ENCODE results near the gene TAGAP.

DNA sequence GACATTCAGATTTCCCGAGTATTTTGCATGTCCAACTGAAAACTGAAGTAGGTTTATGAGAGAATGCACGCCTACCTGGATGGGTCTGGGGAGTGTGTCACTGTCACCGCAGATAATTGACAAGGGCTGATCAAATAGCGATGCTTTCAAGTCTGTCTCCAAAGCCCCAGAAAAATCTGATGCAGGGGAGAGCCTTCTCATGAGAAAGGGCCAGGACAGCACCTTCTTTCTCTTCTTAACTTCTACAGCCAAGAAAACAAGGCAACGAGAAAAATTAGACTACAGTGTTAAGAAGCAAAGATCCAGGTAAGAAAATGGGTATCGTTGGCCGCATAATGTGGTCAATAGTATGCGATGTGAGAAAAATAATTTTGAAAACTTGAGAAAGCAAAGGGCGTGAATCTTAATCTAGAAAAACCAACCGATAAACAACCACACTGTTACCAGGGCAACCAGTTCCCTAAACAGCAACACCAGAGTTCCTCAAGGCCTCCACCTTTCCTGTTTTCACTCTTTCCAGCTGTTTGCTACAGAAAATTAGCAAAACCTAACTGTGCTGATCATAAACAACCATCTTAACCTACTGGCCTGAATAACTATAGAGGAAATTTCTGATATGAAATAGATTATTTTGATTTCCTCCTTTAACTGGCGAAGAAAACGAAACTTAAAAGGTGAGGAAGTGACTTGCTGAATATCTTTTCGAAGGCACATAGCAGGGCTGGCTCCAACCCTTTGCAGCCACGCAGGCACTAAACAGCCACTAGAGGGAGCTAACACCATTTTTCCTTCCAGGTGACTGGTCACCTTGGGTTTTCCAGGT is 2.6 kb downstream of the TAGAP start:
- no peak for TF ChIP-seq POLR2A (IDR thresholded peaks at IDR 0.05; ENCODE audit: control extremely low read depth in 1 of 2, low read depth in 2 of 2, low read length in 2 of 2)
- TF ChIP-seq RAD21 (IDR thresholded peaks at IDR 0.05 in 1 of 2, conservative IDR thresholded peaks at IDR 0.05 in 1 of 2; ENCODE audit: low read depth in 2 of 2, low read length in 2 of 2) = peak; percentile 83 to 87
- TF ChIP-seq CEBPB (IDR thresholded peaks at IDR 0.05; ENCODE audit: low read depth, low read length) = no peak
- no peak for TF ChIP-seq TCF12 (IDR thresholded peaks at IDR 0.05; ENCODE audit: low read depth, low read length)
- TF ChIP-seq EZH2 (IDR thresholded peaks at IDR 0.05; ENCODE audit: low read depth, low read length, severe bottlenecking) = no peak
- TF ChIP-seq, protein P1, sequence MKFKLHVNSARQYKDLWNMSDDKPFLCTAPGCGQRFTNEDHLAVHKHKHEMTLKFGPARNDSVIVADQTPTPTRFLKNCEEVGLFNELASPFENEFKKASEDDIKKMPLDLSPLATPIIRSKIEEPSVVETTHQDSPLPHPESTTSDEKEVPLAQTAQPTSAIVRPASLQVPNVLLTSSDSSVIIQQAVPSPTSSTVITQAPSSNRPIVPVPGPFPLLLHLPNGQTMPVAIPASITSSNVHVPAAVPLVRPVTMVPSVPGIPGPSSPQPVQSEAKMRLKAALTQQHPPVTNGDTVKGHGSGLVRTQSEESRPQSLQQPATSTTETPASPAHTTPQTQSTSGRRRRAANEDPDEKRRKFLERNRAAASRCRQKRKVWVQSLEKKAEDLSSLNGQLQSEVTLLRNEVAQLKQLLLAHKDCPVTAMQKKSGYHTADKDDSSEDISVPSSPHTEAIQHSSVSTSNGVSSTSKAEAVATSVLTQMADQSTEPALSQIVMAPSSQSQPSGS (IDR thresholded peaks at IDR 0.05; ENCODE audit: low read length) = no peak
- TF ChIP-seq, protein P2, sequence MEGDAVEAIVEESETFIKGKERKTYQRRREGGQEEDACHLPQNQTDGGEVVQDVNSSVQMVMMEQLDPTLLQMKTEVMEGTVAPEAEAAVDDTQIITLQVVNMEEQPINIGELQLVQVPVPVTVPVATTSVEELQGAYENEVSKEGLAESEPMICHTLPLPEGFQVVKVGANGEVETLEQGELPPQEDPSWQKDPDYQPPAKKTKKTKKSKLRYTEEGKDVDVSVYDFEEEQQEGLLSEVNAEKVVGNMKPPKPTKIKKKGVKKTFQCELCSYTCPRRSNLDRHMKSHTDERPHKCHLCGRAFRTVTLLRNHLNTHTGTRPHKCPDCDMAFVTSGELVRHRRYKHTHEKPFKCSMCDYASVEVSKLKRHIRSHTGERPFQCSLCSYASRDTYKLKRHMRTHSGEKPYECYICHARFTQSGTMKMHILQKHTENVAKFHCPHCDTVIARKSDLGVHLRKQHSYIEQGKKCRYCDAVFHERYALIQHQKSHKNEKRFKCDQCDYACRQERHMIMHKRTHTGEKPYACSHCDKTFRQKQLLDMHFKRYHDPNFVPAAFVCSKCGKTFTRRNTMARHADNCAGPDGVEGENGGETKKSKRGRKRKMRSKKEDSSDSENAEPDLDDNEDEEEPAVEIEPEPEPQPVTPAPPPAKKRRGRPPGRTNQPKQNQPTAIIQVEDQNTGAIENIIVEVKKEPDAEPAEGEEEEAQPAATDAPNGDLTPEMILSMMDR (IDR thresholded peaks at IDR 0.05; ENCODE audit: control extremely low read depth in 1 of 3, insufficient read depth in 1 of 3, low read depth in 1 of 3, low read length in 3 of 3) = peak; percentile 88 to 97 (median 92)
- TF ChIP-seq, protein P3, sequence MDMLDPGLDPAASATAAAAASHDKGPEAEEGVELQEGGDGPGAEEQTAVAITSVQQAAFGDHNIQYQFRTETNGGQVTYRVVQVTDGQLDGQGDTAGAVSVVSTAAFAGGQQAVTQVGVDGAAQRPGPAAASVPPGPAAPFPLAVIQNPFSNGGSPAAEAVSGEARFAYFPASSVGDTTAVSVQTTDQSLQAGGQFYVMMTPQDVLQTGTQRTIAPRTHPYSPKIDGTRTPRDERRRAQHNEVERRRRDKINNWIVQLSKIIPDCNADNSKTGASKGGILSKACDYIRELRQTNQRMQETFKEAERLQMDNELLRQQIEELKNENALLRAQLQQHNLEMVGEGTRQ (IDR thresholded peaks at IDR 0.05; ENCODE audit: low read length) = no peak
